HL-60/S4 (cell line): Measurements from ENCODE around the gene KPNA4.
"Not testable (repeated sequence)": the region's sequence is repeated elsewhere in the genome, so short reads cannot be mapped to it uniquely, and the experiment has no call there.

Experiments used
- in situ Hi-C: fragments of 300-500 bp; cut with MboI; formaldehyde crosslinking; loops from 2 replicates; pipeline ENCODE4 v1.14.3; 2022; ENCODE audit warnings: low sequenced_read_pairs

Gene KPNA4

DNA sequence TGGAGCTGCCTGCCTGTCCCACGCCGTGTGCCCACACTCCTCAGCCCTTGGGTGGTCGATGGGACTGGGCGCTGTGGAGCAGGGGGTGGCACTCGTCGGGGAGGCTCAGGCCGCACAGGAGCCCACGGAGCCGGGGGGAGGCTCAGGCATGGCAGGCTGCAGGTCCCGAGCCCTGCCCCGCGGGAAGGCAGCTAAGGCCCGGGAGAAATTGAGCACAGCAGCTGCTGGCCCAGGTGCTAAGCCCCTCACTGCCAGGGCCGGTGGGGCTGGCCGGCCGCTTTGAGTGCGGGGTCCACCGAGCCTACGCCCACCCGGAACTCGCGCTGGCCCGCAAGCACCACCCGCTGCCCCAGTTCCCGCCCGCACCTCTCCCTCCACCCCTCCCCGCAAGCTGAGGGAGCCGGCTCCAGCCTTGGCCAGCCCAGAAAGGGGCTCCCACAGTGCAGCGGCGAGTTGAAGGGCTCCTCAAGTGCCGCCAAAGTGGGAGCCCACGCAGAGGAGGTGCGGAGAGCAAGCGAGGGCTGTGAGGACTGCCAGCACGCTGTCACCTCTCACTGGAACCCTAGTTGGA, 8.7 kb upstream of the KPNA4 start:
- in situ Hi-C loops: not testable (repeated sequence)

DNA sequence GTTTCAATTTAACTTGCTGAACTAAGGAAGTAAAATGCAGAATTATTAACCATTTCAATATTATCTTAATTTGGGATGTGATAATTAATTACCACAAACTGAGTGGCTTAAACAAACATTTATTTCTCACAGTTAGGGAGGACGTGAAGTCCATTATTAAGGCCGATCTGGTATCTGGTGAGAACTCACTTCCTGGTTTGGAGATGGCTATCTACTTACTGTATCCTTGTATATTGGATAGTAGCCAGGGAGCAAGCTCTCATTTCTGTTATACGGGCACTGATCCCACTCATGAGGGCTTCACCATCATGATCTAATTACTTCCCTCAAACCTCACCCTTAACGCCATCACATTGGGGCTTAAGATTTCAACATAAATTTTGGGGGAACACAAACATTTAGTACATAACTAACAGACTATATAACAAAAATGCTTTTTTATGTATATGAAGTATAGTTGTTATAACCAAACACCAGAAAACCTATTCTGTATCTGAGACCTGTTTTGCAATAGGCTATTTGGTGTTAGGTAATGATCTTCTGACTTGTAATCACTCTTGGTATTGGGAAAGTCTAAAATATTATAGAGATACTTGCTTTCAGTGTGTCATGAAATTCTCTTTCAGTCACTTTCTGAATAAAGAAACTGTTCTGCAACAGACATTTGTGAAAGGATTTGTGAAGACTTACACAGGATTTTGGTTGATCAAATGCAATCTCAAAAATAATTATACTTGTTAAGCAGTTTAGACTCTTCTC, 4.7 kb upstream of the KPNA4 start:
- in situ Hi-C loops: no loop called here

DNA sequence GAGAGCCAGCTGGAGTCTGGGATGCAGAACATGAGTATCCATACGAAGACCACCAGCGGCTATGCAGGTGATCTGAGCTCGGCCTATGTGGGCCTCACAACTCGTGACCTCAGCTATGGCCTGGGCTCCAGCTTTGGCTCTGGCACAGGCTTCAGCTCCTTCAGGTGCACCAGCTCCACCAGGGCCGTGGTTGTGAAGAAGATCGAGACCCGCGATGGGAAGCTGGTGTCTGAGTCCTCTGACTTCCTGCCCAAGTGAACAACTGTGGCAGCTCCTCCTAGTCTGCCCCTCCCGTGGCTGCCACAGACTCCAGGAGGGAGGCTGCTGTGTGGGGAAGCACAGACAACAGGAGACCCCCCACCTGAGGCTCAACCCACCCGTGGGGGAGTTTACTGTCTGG, 3.6 kb upstream of the KPNA4 start:
- in situ Hi-C loops: no loop called here

DNA sequence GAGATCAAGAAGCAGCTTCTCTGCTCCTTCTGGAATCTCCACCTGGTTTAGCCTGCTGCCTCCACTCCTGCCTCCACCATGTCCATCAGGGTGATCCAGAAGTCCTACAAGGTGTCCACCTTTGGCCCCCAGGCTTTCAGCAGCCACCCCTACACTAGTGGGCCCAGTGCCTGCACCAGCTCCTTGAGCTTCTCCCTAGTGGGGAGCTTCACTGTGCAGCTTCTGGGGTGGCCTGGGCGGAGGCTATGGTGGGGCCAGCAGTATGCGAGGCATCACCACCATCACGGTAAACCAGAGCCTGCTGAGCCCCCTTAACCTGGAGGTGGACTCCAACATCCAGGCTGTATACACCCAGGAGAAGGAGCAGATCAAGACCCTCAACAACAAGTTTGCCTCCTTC, 2.4 kb upstream of the KPNA4 start:
- in situ Hi-C loops: no loop called here

- in situ Hi-C loops: no loop called here
Observed at GRCh38 chr3:160566499-160566898, 1.1 kb upstream of the KPNA4 start.

GRCh38 chr3:160564949-160565441, 376 bp downstream of the KPNA4 start:
- in situ Hi-C loops: no loop called here

GRCh38 chr3:160564258-160564911, 986 bp downstream of the KPNA4 start:
- in situ Hi-C loops: no loop called here

GRCh38 chr3:160562952-160563351, 2.4 kb downstream of the KPNA4 start:
- in situ Hi-C loops: no loop called here

DNA sequence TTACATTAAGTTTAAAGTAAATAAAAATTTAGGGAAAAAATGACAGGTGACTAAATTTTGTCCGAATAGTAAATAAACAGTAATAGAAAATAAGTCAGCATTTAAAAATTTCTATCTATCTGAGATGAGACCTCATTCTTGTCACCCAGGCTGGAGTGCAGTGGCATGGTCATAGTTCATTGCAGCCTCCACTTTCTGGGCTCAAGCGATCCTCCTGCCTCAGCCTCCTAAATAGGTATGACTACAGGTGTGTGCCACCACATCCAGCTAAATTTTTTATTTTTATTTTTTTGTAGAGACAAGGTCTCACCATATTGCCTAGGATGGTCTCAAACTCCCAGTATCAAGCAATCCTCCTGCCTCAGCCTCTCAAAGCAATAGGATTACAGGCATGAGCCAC, 7.8 kb downstream of the KPNA4 start:
- in situ Hi-C loops: no loop called here

DNA sequence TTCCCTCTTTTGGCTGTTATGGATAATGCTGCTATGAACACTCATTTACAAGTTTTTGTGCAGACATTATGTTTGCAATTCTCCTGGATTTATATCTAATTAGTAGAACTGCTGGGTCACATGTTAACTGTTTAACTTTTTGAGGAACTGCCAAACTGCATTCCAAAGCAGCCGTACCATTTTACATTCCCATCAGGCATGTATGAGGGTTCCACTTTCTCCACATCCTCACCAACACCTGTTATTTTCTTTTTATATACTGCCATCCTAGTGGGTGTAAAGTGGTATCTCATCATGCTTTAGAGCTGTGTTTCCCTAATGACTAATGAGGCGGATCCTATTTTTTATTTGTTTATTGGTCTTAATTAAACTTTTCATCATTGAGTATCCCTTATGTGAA, 9.2 kb downstream of the KPNA4 start:
- in situ Hi-C loops: no loop called here

- in situ Hi-C loops: no loop called here
Observed at GRCh38 chr3:160554980-160555379, 10.4 kb downstream of the KPNA4 start.

GRCh38 chr3:160553827-160554226, 11.5 kb downstream of the KPNA4 start:
- in situ Hi-C loops: no loop called here

DNA sequence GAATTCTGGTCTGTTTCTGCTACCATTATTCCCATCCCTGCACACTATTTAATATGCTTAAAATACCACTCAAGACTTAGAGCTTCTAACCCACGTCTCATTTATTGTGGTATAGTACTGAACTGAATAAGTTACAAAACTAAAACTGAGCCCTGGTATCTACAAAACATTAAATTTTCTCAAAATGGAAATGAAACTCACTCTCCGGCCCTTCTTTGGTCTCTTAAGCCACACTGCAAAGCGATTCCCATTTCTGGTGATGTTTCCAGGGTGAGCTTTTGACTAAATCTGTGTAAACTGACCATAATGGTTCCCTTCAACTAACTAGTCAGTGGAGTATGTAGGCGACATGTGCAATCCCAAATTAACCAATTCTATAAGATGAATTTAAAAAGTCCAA, 18.6 kb downstream of the KPNA4 start:
- in situ Hi-C loops: no loop called here

GRCh38 chr3:160545504-160545871, 19.9 kb downstream of the KPNA4 start:
- in situ Hi-C loops: no loop called here

GRCh38 chr3:160544844-160545503, 20.4 kb downstream of the KPNA4 start:
- in situ Hi-C loops: no loop called here

DNA sequence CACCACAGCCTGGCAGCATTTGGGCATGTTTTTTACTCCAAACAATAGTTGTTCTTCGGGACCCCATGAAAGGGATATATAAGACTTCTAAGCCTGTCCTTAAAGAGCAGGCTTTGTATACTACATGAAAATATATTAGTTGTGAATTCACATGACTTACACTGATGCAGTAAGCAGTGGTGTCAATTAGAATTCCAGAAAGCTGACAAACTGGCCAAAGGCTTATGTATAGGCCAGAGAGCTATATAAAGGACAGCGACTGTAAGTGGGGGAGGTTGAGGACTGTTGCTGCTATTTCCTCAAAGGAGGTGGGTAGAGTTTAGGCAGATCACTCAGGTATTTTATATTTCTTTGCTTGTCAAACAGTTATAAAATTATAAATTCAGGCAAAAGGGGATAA, 24.8 kb downstream of the KPNA4 start:
- in situ Hi-C loops: no loop called here

GRCh38 chr3:160538895-160539294, 26.5 kb downstream of the KPNA4 start:
- in situ Hi-C loops: no loop called here

GRCh38 chr3:160537729-160538128, 27.6 kb downstream of the KPNA4 start:
- in situ Hi-C loops: no loop called here

- in situ Hi-C loops: no loop called here
Observed at GRCh38 chr3:160532371-160532770, 33.0 kb downstream of the KPNA4 start.

- in situ Hi-C loops: no loop called here
Observed at GRCh38 chr3:160531311-160531710, 34.1 kb downstream of the KPNA4 start.

DNA sequence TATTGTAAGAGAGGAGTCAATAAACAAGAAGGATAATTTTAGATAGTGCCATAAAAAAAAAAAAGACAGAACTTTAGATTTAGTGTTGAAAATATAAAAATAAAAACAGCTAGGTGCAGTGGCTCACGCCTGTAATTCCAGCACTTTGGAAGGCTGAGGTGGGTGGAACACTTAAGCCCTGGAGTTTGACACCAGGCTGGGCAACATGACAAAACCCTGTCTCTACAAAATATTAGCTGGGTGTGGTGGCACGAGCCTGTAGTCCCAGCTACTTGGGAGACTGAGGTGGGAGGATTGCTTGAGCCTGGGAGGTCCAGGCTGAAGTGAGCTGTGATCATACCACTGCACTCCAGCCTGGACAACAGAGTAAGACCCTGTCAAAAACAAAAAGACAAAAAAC, 49.0 kb downstream of the KPNA4 start:
- in situ Hi-C loops: not testable (repeated sequence)

- in situ Hi-C loops: no loop called here
Observed at GRCh38 chr3:160501325-160501724, 64.0 kb downstream of the KPNA4 start.
